Measurements from ENCODE around the gene FOXF2. TPM values are rescaled to one million over a fixed set of nuclear protein-coding genes. Genes with fewer than 3 reads are reported as not detected.

The FOXF2 gene
- total RNA-seq, 4 donors from 2014 or later: 0.34 to 12.4 (median 4.0) TPM

- no peak for DNase-seq
- peak overlapping the region; percentile 76 to 95 (median 88) for H3K27ac ChIP-seq
- peak overlapping the region; percentile 42 to 75 (median 54) for H3K4me3 ChIP-seq
- no peaks in the 10 kb centered on the region for H3K36me3 ChIP-seq
- H3K4me1 ChIP-seq: peaks cover 16 to 73% (median 22%) of the 10 kb centered on the region in 3 donors
- peaks cover 9 to 100% (median 14%) of the 10 kb centered on the region in 4 donors for H3K27me3 ChIP-seq
- intact Hi-C loops (cut with DNase I): no loop called here
- WGBS, 2 donors: 0% methylated on average over 3 of the region's 74 CpGs; no CpG with 5 or more reads in 1 of the 2 donors
- H3K9me3 ChIP-seq: no peaks in the 10 kb centered on the region
- TF ChIP-seq POLR2A (IDR thresholded peaks at IDR 0.05): no peak
- TF ChIP-seq, protein P1, sequence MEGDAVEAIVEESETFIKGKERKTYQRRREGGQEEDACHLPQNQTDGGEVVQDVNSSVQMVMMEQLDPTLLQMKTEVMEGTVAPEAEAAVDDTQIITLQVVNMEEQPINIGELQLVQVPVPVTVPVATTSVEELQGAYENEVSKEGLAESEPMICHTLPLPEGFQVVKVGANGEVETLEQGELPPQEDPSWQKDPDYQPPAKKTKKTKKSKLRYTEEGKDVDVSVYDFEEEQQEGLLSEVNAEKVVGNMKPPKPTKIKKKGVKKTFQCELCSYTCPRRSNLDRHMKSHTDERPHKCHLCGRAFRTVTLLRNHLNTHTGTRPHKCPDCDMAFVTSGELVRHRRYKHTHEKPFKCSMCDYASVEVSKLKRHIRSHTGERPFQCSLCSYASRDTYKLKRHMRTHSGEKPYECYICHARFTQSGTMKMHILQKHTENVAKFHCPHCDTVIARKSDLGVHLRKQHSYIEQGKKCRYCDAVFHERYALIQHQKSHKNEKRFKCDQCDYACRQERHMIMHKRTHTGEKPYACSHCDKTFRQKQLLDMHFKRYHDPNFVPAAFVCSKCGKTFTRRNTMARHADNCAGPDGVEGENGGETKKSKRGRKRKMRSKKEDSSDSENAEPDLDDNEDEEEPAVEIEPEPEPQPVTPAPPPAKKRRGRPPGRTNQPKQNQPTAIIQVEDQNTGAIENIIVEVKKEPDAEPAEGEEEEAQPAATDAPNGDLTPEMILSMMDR (IDR thresholded peaks at IDR 0.05): no peak
These were observed 3.7 kb downstream of the FOXF2 start for GRCh38 chr6:1392813-1393640.

DNA sequence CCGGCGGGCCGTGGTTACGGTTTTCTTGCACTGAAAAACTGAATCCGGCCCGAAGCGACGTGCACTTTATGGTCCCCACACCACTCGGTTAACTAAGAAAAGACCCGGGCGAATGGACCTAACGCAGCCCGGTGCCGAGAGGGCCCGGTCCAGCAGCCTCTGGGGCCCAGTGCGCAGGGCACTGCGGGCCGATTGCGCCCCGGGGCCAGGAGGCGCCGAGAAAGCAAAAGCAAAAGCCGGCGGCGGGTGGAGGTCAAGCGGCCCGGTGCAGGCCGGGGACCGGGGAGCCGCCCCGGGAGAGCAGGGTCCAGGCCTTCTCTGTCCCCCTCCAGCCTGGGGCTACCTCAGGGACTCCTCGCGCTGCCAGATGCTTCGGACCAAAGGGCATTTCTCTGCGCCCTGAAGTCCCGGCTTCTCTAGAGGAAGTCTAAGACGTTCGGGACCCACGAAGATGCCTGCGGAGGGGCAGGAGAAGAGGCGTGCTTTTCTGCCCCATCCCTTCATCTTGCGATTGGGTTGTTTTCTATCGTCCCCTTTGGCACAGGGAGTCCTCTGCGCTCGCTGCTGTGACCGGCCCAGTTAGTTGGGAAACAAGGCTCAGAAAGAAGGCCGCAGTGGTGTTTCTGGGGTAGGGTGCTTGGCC is 4.4 kb downstream of the FOXF2 start:
- Histone ChIP-seq H3K27me3 (peaks cover 9 to 100% (median 13%) of the 10 kb centered on the region in 4 donors), H3K9me3 (no peaks in the 10 kb centered on the region), H3K36me3 (no peaks in the 10 kb centered on the region), H3K4me3 (peak overlapping the region; percentile 42 to 75 (median 54)), H3K4me1 (peaks cover 16 to 65% (median 21%) of the 10 kb centered on the region in 3 donors), H3K27ac (peak overlapping the region; percentile 76 to 95 (median 88))
- 8% methylated on average over 11 of the region's 47 CpGs; no CpG with 5 or more reads in 1 of the 2 donors for WGBS, 2 donors
- DNase-seq: no peak
- intact Hi-C loops (cut with DNase I): no loop called here
- TF ChIP-seq, protein P1 (IDR thresholded peaks at IDR 0.05): no peak
- TF ChIP-seq POLR2A (IDR thresholded peaks at IDR 0.05): no peak

GRCh38 chr6:1394514-1395463 is 5.4 kb downstream of the FOXF2 start:
- WGBS, 2 donors: 40 to 47% methylated on average over 19 to 21 of the region's 21 CpGs
- Histone ChIP-seq H3K36me3 (no peaks in the 10 kb centered on the region), H3K27me3 (peaks cover 9 to 100% (median 10%) of the 10 kb centered on the region in 4 donors), H3K9me3 (no peaks in the 10 kb centered on the region), H3K27ac (peak overlapping the region; percentile 76 to 95 (median 88)), H3K4me1 (peaks cover 6 to 56% (median 16%) of the 10 kb centered on the region in 3 donors), H3K4me3 (peak overlapping the region in 3 of 4 donors; percentile 48 to 75 (median 59))
- TF ChIP-seq, protein P1 (IDR thresholded peaks at IDR 0.05): no peak
- no peak for TF ChIP-seq POLR2A (IDR thresholded peaks at IDR 0.05)
- no peak for DNase-seq
- intact Hi-C loops (cut with DNase I): no loop called here

DNA sequence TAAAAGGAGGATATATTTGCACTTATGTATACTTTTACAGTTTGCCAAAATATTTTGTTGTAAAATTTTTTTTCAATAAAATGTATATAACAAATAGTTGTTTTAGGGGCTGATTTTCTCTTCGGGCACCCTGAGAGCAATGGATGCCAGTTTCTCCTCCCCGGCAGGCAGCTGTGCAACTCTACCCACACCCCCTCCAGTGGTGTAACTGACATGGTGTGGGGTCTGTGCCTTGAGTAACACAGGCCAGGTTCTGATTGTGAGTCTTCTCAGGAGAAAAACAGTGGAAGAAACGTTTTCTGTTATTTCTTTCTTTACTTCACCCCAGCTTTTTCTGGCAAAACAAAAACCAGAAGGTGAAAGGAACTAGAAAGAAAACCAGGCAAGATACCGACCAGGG is 6.1 kb downstream of the FOXF2 start:
- 50 to 51% methylated on average over 4 of the region's 4 CpGs for WGBS, 2 donors
- TF ChIP-seq POLR2A (IDR thresholded peaks at IDR 0.05): no peak
- TF ChIP-seq, protein P1 (IDR thresholded peaks at IDR 0.05): no peak
- no peak for DNase-seq
- peaks cover 3 to 49% (median 16%) of the 10 kb centered on the region in 3 donors for H3K4me1 ChIP-seq
- intact Hi-C loops (cut with DNase I): no loop called here
- no peaks in the 10 kb centered on the region for H3K36me3 ChIP-seq
- H3K27me3 ChIP-seq: peaks cover 9 to 100% (median 10%) of the 10 kb centered on the region in 4 donors
- no peaks in the 10 kb centered on the region for H3K9me3 ChIP-seq
- peak overlapping the region; percentile 59 to 90 (median 85) for H3K27ac ChIP-seq
- peak overlapping the region in 2 of 4 donors; percentile 5 to 16 for H3K4me3 ChIP-seq

All from esophagus squamous epithelium (tissue), 5 donors.